Kasumi-1 (cell line): ENCODE measurements around the gene PRELID3B.
A peak's percentile ranks its signal among the peaks of the same experiment; 100 is the strongest.

ENCODE experiments used
- DNase-seq, 2 experiments: peaks; one replicate each; lab custom pipeline; 2025; lab: John Stamatoyannopoulos, UW

Gene PRELID3B

GRCh38 chr20:59010321-59010994 lies 32.1 kb downstream of the PRELID3B start:
- DNase-seq, result no peak

- DNase-seq, result no peak
Measured at GRCh38 chr20:59008715-59009336, 33.8 kb downstream of the PRELID3B start.

- peak; percentile 85 to 89 for DNase-seq
Measured at GRCh38 chr20:59007665-59008511, 34.7 kb downstream of the PRELID3B start.

GRCh38 chr20:59006864-59007664 lies 35.5 kb downstream of the PRELID3B start, which contains the start of gene CTSZ:
CTSZ (minus strand) TSS chr20:59007254; CDS start chr20:59007128, 126 bp downstream.
- peak; percentile 44 to 50 for DNase-seq

- DNase-seq, result no peak
Measured at GRCh38 chr20:59006167-59006863, 36.3 kb downstream of the PRELID3B start.

GRCh38 chr20:59005523-59006166 lies 36.9 kb downstream of the PRELID3B start:
- no peak for DNase-seq

- DNase-seq, result peak; percentile 70 to 73
Measured at GRCh38 chr20:59004763-59005522, 37.6 kb downstream of the PRELID3B start.

GRCh38 chr20:59004493-59004762 lies 38.2 kb downstream of the PRELID3B start:
- DNase-seq, result no peak

GRCh38 chr20:59003836-59004492 lies 38.6 kb downstream of the PRELID3B start:
- no peak for DNase-seq

GRCh38 chr20:59002874-59003399 lies 39.6 kb downstream of the PRELID3B start:
- DNase-seq, result no peak

- DNase-seq, result no peak
Measured at GRCh38 chr20:59002388-59002787, 40.2 kb downstream of the PRELID3B start.

- no peak for DNase-seq
Measured at GRCh38 chr20:59001449-59002171, 41.0 kb downstream of the PRELID3B start.

- DNase-seq, result no peak
Measured at GRCh38 chr20:59001068-59001448, 41.5 kb downstream of the PRELID3B start.

GRCh38 chr20:59000326-59000725 lies 42.3 kb downstream of the PRELID3B start:
- DNase-seq, result no peak

- DNase-seq, result no peak
Measured at GRCh38 chr20:58998656-58999055, 43.9 kb downstream of the PRELID3B start.

GRCh38 chr20:58997141-58997770 lies 45.3 kb downstream of the PRELID3B start:
- DNase-seq, result no peak

GRCh38 chr20:58996226-58996611 lies 46.4 kb downstream of the PRELID3B start:
- no peak for DNase-seq

- no peak for DNase-seq
Measured at GRCh38 chr20:58995461-58996225, 46.9 kb downstream of the PRELID3B start.
